Right lobe of liver (tissue), 6 donors: ENCODE measurements around the gene PRPF19. TPM values are rescaled to one million over a fixed set of nuclear protein-coding genes. Genes with fewer than 3 reads are reported as not detected.

ENCODE experiments used
- ATAC-seq, 4 donors: fragments of 200-7000 bp; cut with Tn5 transposase; one replicate each; pipeline ENCODE4 v1.9.1; 2020; ENCODE audit warnings: mild to moderate bottlenecking in 4 of 4, moderate library complexity in 4 of 4
- DNase-seq, 3 donors: peaks; one replicate each; pipeline ENCODE4 v3.0.0-alpha.2; 2020
- H3K27ac ChIP-seq, 3 donors: fragments of 200-600 bp; one replicate each; pipeline ENCODE4 v1.8.0; 2022
- H3K27me3 ChIP-seq, 2 donors: fragments of 200-600 bp; one replicate each; pipeline ENCODE4 v1.8.0; 2022
- H3K36me3 ChIP-seq, 4 donors: fragments of 200-600 bp; sonication (generic) in 1 of 4; one replicate each; pipeline versions ENCODE4 v1.5.1 to v1.8.0; 2017 to 2022; ENCODE audit warnings: control low read depth in 1 of 4
- H3K4me1 ChIP-seq, 4 donors: fragments of 200-600 bp; sonication (generic) in 1 of 4; one replicate each; pipeline versions ENCODE4 v1.5.1 to v1.8.0; 2017 to 2022; ENCODE audit warnings: control low read depth in 1 of 4
- H3K4me3 ChIP-seq, 3 donors: fragments of 200-600 bp; one replicate each; pipeline ENCODE4 v1.8.0; 2022
- H3K9me3 ChIP-seq, 4 donors: fragments of 200-600 bp; sonication (generic) in 1 of 4; one replicate each; pipeline versions ENCODE4 v1.5.1 to v1.8.0; 2017 to 2022; ENCODE audit warnings: control low read depth in 1 of 4
- CTCF ChIP-seq, 4 donors: fragments of 200-600 bp in 3 of 4; fragments of 450-650 bp in 1 of 4; IDR thresholded peaks; one replicate each; pipeline versions ENCODE4 v1.5.1 to v1.8.0; 2016 to 2022; ENCODE audit warnings: antibody characterized with exemption in 4 of 4, mild to moderate bottlenecking in 2 of 4
- POLR2A ChIP-seq: fragments of 450-650 bp; IDR thresholded peaks from one replicate; pipeline ENCODE4 v1.6.1; 2017; ENCODE audit warnings: antibody characterized with exemption, mild to moderate bottlenecking
- WGBS: methylation state at CpG from one replicate; pipeline ENCODE4 v1.1.6; 2018; ENCODE audit warnings: low coverage, low lambda C conversion rate; ENCODE audit not compliant: insufficient coverage; ENCODE audit errors: missing lambda C conversion rate; 5-methylcytosine and 5-hydroxymethylcytosine counted together
- intact Hi-C, 2 donors: fragments of 100-400 bp; cut with DNase I; formaldehyde crosslinking; loops; one replicate each; pipeline versions ENCODE4 v1.11.2 to v1.14.1; 2022
- total RNA-seq, 6 experiments: library from RNA; depleted of rRNA in 2 of 6; stranded (reverse); fragments of >200 nt in 2 of 6; fragmentation: NEBNext Ultra II Directional in 3 of 6; extraction: Animal tissue kit (Norgen Biotek cat#: 25700) in 3 of 6; gene quantifications; one replicate each; pipeline versions ENCODE4 v1.1.0 to v1.2.4, GENCODE V29; 2016 to 2023
- donor health status: DM: no; HTN: yes; CAD: no.
- donor health status: DM: no; HTN: no; CAD: no.
- donor health status: DM: no; HTN: no; CAD: no.
- donor health status: DM: no; HTN: yes; CAD: no.
- donor health status: DM: no; HTN: yes; CAD: no.

Gene PRPF19
- total RNA-seq, 6 experiments from 2014 or later: 45.5 to 82.6 (median 48.3) TPM

- Histone ChIP-seq H3K9me3 (no peaks in the 10 kb centered on the region), H3K36me3 (peaks cover 0 to 27% (median 14%) of the 10 kb centered on the region in 4 donors), H3K4me1 (peaks cover 0 to 11% (median 0%) of the 10 kb centered on the region in 4 donors), H3K27ac (no peak overlapping the region), H3K4me3 (no peak overlapping the region), H3K27me3 (no peaks in the 10 kb centered on the region)
- no peak for ATAC-seq
- intact Hi-C loops: no loop called here
- TF ChIP-seq CTCF (IDR thresholded peaks at IDR 0.05) (no peak), POLR2A (no peak)
- DNase-seq: no peak
- 84% methylated on average over 3 of the region's 23 CpGs for WGBS
Observed at GRCh38 chr11:60921777-60922335, 15.5 kb upstream of the PRPF19 start.

GRCh38 chr11:60921259-60921658, 14.9 kb upstream of the PRPF19 start:
- H3K9me3 ChIP-seq: no peaks in the 10 kb centered on the region
- DNase-seq (no peak), ATAC-seq (no peak)
- H3K27me3 ChIP-seq: no peaks in the 10 kb centered on the region
- intact Hi-C loops: no loop called here
- H3K36me3 ChIP-seq: peaks cover 0 to 27% (median 14%) of the 10 kb centered on the region in 4 donors
- H3K4me1 ChIP-seq: peaks cover 0 to 11% (median 0%) of the 10 kb centered on the region in 4 donors
- no peak for TF ChIP-seq CTCF (IDR thresholded peaks at IDR 0.05)
- no peak for TF ChIP-seq POLR2A
- no peak overlapping the region for H3K4me3 ChIP-seq
- WGBS: 96% methylated on average over 11 of the region's 11 CpGs
- no peak overlapping the region for H3K27ac ChIP-seq

- H3K4me3 ChIP-seq: no peak overlapping the region
- TF ChIP-seq POLR2A (no peak), CTCF (IDR thresholded peaks at IDR 0.05) (no peak)
- H3K27me3 ChIP-seq: no peaks in the 10 kb centered on the region
- WGBS: 84% methylated on average over 2 of the region's 2 CpGs
- no peak for ATAC-seq
- H3K9me3 ChIP-seq: no peaks in the 10 kb centered on the region
- H3K27ac ChIP-seq: no peak overlapping the region
- H3K4me1 ChIP-seq: peaks cover 0 to 10% (median 0%) of the 10 kb centered on the region in 4 donors
- H3K36me3 ChIP-seq: peaks cover 0 to 27% (median 14%) of the 10 kb centered on the region in 4 donors
- DNase-seq: no peak
- intact Hi-C loops: no loop called here
Observed at GRCh38 chr11:60919956-60920355, 13.6 kb upstream of the PRPF19 start.

- H3K4me1 ChIP-seq: peaks cover 0 to 11% (median 0%) of the 10 kb centered on the region in 4 donors
- no peak overlapping the region for H3K4me3 ChIP-seq
- intact Hi-C loops: no loop called here
- TF ChIP-seq POLR2A: no peak
- no peak for TF ChIP-seq CTCF (IDR thresholded peaks at IDR 0.05)
- no peaks in the 10 kb centered on the region for H3K9me3 ChIP-seq
- DNase-seq (no peak), ATAC-seq (no peak)
- peaks cover 0 to 27% (median 14%) of the 10 kb centered on the region in 4 donors for H3K36me3 ChIP-seq
- H3K27me3 ChIP-seq: no peaks in the 10 kb centered on the region
- WGBS: 50% methylated on average over 1 of the region's 1 CpG
- H3K27ac ChIP-seq: no peak overlapping the region
Observed at GRCh38 chr11:60919320-60919719, 12.9 kb upstream of the PRPF19 start.
